HTERT RPE-1 (cell line): ENCODE data around the gene CNTNAP4.

Experiments
- in situ Hi-C: fragments of 300-500 bp; cut with MboI; formaldehyde crosslinking; loops from 4 replicates; pipeline ENCODE4 v1.14.3; 2020; ENCODE audit warnings: low sequenced_read_pairs

CNTNAP4 gene

GRCh38 chr16:76574651-76575050 is 297.4 kb downstream of the CNTNAP4 start:
- in situ Hi-C loops = no loop called here

DNA sequence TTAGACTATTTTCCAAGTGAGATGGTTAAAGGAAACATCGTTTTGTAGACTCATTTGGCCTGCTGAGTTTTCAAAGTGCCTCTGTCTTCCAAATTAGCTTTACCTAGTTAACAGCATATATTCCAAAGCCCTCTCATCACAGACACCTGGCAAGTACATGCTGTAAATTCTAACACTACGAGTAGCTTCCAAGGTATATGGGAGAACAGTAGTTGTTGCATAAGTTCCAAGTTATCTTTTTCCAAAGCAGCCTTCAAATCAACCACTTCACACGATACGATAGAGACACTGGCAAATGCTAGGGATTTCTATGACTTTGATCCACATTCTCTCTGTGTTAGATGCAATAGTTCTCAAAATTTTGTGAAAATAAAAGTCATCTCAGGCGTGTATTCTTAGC is 299.3 kb downstream of the CNTNAP4 start:
- in situ Hi-C loops = no loop called here

DNA sequence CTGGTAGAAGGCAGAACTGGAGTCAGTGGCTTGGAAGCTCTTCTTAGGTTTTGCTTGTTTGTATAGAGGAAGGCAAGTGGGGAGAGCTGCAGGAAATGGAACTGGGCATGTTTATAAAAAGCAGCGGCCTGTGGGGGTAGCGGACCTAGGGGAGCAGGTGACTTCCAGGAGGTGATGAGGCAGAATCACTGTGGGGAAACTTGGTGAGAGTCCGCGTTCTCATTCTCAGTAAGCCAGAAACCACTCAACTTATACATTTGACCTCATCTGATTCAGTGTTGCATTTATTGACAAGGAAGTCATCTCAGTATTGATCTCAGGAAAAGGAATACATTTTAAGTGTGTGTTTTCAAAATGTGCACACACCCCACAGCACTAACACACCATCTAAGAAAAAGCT is 299.8 kb downstream of the CNTNAP4 start:
- in situ Hi-C loops = no loop called here

DNA sequence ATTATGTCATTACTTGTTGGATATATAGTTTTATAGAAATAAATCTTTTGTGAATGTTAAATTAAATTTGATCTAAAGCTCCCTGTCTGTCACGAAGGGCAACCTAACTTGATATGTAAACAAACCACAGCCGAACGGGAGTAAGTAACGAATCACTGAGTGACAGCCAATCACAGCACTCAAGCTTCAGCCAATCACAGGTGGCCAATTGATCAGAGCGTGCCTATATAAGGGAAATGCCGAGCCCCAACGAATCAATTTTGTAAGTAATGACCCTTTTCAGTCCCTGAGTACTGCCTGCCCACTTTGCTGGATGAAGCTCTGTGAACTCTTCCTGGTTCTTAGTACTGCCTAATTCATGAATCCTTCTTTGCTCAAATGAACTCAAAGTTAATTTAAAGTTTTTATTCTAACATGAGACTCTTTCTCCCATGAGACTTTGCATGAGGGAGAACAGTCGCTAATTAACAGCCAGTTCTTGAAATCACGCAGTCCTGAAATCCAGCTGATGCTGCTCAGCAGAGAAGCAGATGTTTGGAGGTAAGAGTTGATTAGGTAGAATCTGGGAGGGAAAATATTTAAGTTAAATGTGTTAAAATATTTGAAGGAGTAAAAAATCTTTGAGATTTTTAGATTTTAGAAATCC is 302.2 kb downstream of the CNTNAP4 start:
- in situ Hi-C loops = no loop called here

DNA sequence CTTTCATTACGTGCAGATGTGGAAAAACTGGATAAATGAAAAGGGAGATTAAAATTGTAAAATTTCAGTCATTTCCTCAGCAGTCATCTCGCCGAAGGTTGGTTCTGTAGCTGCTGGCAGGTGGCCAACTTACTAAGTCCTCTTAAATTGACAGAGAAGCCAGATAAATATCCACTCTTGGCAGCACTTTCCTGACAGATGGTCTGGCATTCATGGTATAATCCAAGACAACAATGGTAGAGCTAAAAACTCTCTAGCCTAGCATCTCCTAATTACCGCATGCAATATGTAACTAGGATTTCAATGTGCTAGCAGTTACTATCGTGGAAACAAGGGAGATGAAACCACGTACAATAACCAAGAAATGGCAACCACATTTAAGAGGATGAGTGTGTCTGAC is 306.3 kb downstream of the CNTNAP4 start:
- in situ Hi-C loops = no loop called here

- in situ Hi-C loops = no loop called here
These were observed 306.7 kb downstream of the CNTNAP4 start for GRCh38 chr16:76583945-76584344.

DNA sequence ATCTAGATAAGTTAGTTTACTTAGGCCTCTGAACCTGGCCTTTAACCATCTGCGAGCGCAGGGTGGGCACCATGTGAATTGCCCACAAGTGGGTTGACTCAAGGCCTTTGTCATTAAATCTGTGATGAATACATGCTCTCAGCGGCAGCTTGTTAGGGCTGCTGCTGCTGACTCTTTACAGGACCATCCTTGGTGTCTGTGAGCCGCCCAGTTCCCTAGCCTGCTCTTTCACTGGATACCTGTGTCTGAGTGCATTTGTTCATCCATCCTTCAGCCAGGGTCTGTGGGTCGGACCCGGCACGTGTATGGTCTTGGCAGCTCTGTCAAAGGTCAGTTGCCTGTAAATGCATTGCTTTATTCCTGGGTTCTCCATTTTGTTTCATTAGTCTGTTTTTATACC is 321.3 kb downstream of the CNTNAP4 start:
- in situ Hi-C loops = no loop called here

DNA sequence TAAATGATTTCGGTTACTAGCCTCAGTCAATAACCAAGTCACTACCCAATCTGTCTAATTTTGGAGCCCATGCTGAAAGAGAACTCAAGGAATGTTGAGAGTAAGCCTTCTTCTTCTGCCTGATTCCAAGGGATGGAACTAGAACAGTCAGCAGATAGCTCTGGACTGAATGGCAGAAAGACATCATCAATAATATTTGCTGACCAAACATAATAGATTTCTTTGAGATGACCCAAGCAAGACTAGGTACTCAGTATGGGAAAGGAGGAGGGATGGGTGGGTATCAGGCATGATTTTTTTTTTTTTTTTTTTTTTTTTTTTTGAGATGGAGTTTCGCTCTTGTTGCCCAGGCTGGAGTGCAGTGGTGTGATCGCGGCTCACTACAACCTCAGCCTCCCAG is 330.1 kb downstream of the CNTNAP4 start:
- in situ Hi-C loops = no loop called here
